Calu3 (cell line): Measurements from ENCODE around the gene TSHZ2. TPM values are rescaled to one million over a fixed set of nuclear protein-coding genes. Genes with fewer than 3 reads are reported as not detected.

ENCODE experiments used
- BruUV-seq: library from RNA; stranded (reverse); fragments of 400-500 nt; replicated peaks from 2 replicates; lab custom pipeline; 2021; lab: Mats Ljungman, UMichigan
- CTCF ChIA-PET: fragments of 300-600 bp; sonication (Branson Sonifier 250); formaldehyde crosslinking; loops from one replicate; lab custom pipeline; 2022; ENCODE audit warnings: antibody characterized with exemption; lab: Charles Lee
- DNase-seq: peaks from one replicate; pipeline ENCODE4 v3.0.0; 2022
- H3K27ac Mint-ChIP-seq: one replicate; pipeline ENCODE4 v1.8.0; 2022; ENCODE audit warnings: mixed read lengths; ENCODE audit not compliant: unreplicated experiment
- H3K27me3 Mint-ChIP-seq: one replicate; pipeline ENCODE4 v1.8.0; 2022; ENCODE audit warnings: mixed read lengths; ENCODE audit not compliant: unreplicated experiment
- H3K36me3 Mint-ChIP-seq: one replicate; pipeline ENCODE4 v1.8.0; 2022; ENCODE audit warnings: mild to moderate bottlenecking, moderate library complexity, mixed read lengths; ENCODE audit not compliant: insufficient read depth, unreplicated experiment
- H3K4me1 Mint-ChIP-seq: one replicate; pipeline ENCODE4 v1.8.0; 2022; ENCODE audit warnings: mild to moderate bottlenecking, low read depth, mixed read lengths; ENCODE audit not compliant: unreplicated experiment
- H3K4me3 Mint-ChIP-seq: one replicate; pipeline ENCODE4 v1.8.0; 2022; ENCODE audit warnings: mild to moderate bottlenecking, low read depth, moderate library complexity, mixed read lengths; ENCODE audit not compliant: unreplicated experiment
- H3K9me3 Mint-ChIP-seq: one replicate; pipeline ENCODE4 v1.8.0; 2022; ENCODE audit warnings: low read depth, mixed read lengths; ENCODE audit not compliant: unreplicated experiment
- intact Hi-C: fragments of 100-400 bp; cut with micrococcal nuclease; formaldehyde crosslinking; loops from one replicate; pipeline ENCODE4 v1.10.0; 2022; ENCODE audit not compliant: unreplicated experiment
- total RNA-seq: library from RNA; stranded (reverse); gene quantifications from 2 replicates; pipeline ENCODE4 v1.2.3, GENCODE V29; 2022
- TF ChIP-seq, protein P1 (sequence below): fragments of 200-600 bp; IDR thresholded peaks from one replicate; pipeline ENCODE4 v1.8.0; 2022; ENCODE audit warnings: antibody characterized with exemption; ENCODE audit not compliant: unreplicated experiment

TSHZ2 gene
- total RNA-seq, 1 experiment from 2014 or later = not detected

DNA sequence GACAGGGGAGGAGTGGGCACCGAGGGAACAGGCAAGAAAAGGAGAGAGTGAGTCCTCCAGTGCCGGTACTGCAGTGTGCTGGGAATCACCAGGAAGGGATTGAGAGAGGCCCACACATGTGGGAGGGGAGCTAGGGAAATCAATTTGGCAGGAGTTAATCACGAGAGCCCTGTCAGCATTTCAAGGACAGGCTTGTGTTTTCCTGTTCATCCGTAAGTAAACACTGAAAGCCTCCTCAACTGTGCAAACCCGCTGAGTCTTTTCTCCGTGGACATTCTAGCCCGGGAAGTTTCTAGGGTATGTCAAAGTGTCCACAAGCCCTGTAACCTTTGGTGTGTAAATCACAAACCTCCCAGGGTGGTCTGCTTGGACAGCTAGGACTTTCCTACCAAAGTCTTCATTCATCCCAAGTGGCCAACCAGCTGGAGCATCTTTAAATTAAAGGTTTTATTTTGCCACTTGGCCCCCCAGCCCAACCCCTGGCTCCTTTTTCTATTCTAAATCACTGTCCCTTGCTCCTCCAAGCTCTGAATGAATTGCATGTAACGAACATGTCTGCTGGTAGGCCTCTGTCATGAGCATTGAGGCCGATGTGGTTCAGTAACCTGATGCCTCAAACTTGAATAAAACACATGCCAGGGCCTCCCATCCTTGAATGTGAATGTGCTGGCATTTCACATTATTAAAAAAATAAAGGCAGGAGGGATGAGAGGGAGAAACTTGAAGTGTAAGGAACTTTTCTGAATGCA, 472.4 kb downstream of the TSHZ2 start:
- H3K27me3 Mint-ChIP-seq = peaks cover 54% of the 10 kb centered on the region
- intact Hi-C loops = no loop called here
- peaks cover 4% of the 10 kb centered on the region for H3K9me3 Mint-ChIP-seq
- no peak for DNase-seq
- H3K36me3 Mint-ChIP-seq = no peaks in the 10 kb centered on the region
- CTCF ChIA-PET = interaction anchor here (0.6 kb wide), 1 partner anchor 43 kb away, joined by 6 read pairs; no protein-coding TSS in a partner anchor
- no peak overlapping the region for H3K4me3 Mint-ChIP-seq
- no peaks in the 10 kb centered on the region for H3K4me1 Mint-ChIP-seq
- BruUV-seq = no TSS peak
- no peak overlapping the region for H3K27ac Mint-ChIP-seq
- TF ChIP-seq, protein P1, sequence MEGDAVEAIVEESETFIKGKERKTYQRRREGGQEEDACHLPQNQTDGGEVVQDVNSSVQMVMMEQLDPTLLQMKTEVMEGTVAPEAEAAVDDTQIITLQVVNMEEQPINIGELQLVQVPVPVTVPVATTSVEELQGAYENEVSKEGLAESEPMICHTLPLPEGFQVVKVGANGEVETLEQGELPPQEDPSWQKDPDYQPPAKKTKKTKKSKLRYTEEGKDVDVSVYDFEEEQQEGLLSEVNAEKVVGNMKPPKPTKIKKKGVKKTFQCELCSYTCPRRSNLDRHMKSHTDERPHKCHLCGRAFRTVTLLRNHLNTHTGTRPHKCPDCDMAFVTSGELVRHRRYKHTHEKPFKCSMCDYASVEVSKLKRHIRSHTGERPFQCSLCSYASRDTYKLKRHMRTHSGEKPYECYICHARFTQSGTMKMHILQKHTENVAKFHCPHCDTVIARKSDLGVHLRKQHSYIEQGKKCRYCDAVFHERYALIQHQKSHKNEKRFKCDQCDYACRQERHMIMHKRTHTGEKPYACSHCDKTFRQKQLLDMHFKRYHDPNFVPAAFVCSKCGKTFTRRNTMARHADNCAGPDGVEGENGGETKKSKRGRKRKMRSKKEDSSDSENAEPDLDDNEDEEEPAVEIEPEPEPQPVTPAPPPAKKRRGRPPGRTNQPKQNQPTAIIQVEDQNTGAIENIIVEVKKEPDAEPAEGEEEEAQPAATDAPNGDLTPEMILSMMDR = no peak

DNA sequence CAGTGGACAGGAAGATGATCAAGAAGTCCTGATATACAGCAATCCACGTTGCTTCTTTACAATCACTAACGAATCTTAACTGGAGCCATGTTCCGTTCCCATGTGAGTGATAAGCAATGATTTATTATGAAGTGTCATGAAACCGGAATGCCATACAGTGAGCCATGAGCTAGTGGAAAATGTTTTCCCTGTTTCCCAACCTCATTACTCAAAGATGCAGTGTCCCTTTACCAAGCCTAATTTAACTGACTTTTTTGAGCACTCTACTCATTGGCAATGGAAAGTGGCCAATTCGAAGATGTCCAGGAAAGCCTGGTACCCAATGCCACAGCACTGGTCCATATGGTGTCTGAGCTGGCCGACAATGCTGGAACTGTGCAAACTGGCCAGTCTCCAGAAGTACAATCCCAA, 473.2 kb downstream of the TSHZ2 start:
- TF ChIP-seq, protein P1 = no peak
- peaks cover 4% of the 10 kb centered on the region for H3K9me3 Mint-ChIP-seq
- H3K27ac Mint-ChIP-seq = no peak overlapping the region
- CTCF ChIA-PET = interaction anchor here (0.6 kb wide), 1 partner anchor 119 kb away, joined by 6 read pairs; no protein-coding TSS in a partner anchor
- peaks cover 54% of the 10 kb centered on the region for H3K27me3 Mint-ChIP-seq
- H3K4me1 Mint-ChIP-seq = no peaks in the 10 kb centered on the region
- DNase-seq = no peak
- BruUV-seq = no TSS peak
- no peaks in the 10 kb centered on the region for H3K36me3 Mint-ChIP-seq
- H3K4me3 Mint-ChIP-seq = no peak overlapping the region
- intact Hi-C loops = no loop called here

DNA sequence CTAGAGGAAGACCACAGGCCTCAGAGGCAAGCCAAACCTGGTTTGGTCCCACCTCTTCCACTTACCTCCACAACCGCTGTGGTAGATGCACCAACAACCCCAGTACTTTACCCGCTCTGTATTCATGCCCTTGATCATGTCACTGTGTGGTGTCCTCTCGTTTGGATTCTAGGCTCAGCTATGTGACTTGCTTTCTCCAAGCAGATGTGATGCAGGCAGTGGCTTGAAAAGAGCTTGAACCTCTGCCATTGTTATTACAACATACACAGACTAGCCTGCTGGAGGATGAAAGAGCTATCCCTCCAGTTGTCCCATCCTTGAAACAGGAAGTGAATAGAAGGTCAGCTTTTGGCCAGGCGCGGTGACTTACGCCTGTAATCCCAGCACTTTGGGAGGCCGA, 473.8 kb downstream of the TSHZ2 start:
- Mint-ChIP-seq H3K27me3 (peaks cover 54% of the 10 kb centered on the region), H3K27ac (no peak overlapping the region), H3K36me3 (no peaks in the 10 kb centered on the region), H3K9me3 (peaks cover 4% of the 10 kb centered on the region), H3K4me3 (no peak overlapping the region), H3K4me1 (no peaks in the 10 kb centered on the region)
- CTCF ChIA-PET = interaction anchor here (0.6 kb wide), 2 partner anchors 118 to 635 kb away, joined by 3 to 6 read pairs; no protein-coding TSS in a partner anchor
- TF ChIP-seq, protein P1 = no peak
- intact Hi-C loops = no loop called here
- no peak for DNase-seq
- no TSS peak for BruUV-seq

DNA sequence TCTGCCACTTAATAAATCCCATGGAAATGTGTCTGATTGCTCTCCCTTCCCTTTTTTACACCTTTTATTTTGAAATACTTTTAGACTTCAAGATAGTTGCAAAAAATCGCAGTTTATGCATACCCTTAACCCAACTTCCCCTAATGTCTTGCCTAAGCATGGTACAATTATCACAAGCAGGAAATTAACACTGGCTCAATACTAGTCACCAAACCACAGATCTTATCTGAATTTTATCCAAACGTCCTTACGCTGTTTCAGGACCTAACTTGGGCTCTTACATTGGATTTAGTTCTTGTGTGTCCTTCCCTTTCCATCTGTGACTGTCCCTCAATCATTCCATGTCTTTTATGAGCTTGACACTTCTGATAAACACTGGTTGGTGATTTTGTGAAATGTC, 475.2 kb downstream of the TSHZ2 start:
- H3K9me3 Mint-ChIP-seq = peaks cover 4% of the 10 kb centered on the region
- H3K4me1 Mint-ChIP-seq = no peaks in the 10 kb centered on the region
- no peak overlapping the region for H3K4me3 Mint-ChIP-seq
- peaks cover 59% of the 10 kb centered on the region for H3K27me3 Mint-ChIP-seq
- intact Hi-C loops = no loop called here
- CTCF ChIA-PET = interaction anchor here (0.7 kb wide), 1 partner anchor 470 kb away, joined by 5 read pairs; no protein-coding TSS in a partner anchor
- TF ChIP-seq, protein P1 = no peak
- no TSS peak for BruUV-seq
- H3K36me3 Mint-ChIP-seq = no peaks in the 10 kb centered on the region
- no peak overlapping the region for H3K27ac Mint-ChIP-seq
- DNase-seq = no peak
